Measurements from ENCODE around the gene SLC9A9.
"Not testable (repeated sequence)": the region's sequence is repeated elsewhere in the genome, so short reads cannot be mapped to it uniquely, and the experiment has no call there.

SLC9A9 gene

GRCh38 chr3:143551761-143552160, 296.5 kb downstream of the SLC9A9 start:
- in situ Hi-C loops (cut with HindIII; ENCODE audit: low pct_ligation_motif_present, low pct_unique_long_range_greater_than_20kb, low sequenced_read_pairs), result no loop called here

GRCh38 chr3:143548861-143549497, 299.3 kb downstream of the SLC9A9 start:
- no peak for DNase-seq
- in situ Hi-C loops (cut with HindIII; ENCODE audit: low pct_ligation_motif_present, low pct_unique_long_range_greater_than_20kb, low sequenced_read_pairs), result no loop called here

More at GRCh38 chr3:143551761-143552160, 296.5 kb downstream of the SLC9A9 start:
- no peak for DNase-seq

GRCh38 chr3:143548393-143548792, 299.9 kb downstream of the SLC9A9 start:
- no peak for DNase-seq
- in situ Hi-C loops (cut with HindIII; ENCODE audit: low pct_ligation_motif_present, low pct_unique_long_range_greater_than_20kb, low sequenced_read_pairs), result no loop called here

- in situ Hi-C loops (cut with HindIII; ENCODE audit: low pct_ligation_motif_present, low pct_unique_long_range_greater_than_20kb, low sequenced_read_pairs), result no loop called here
- no peak for DNase-seq
Observed at GRCh38 chr3:143538577-143538981, 309.7 kb downstream of the SLC9A9 start.

- in situ Hi-C loops (cut with HindIII; ENCODE audit: low pct_ligation_motif_present, low pct_unique_long_range_greater_than_20kb, low sequenced_read_pairs), result no loop called here
- DNase-seq, result no peak
Observed at GRCh38 chr3:143538061-143538460, 310.2 kb downstream of the SLC9A9 start.

GRCh38 chr3:143536817-143537535, 311.3 kb downstream of the SLC9A9 start:
- in situ Hi-C loops (cut with HindIII; ENCODE audit: low pct_ligation_motif_present, low pct_unique_long_range_greater_than_20kb, low sequenced_read_pairs), result no loop called here
- no peak for DNase-seq

GRCh38 chr3:143535994-143536784, 312.1 kb downstream of the SLC9A9 start:
- in situ Hi-C loops (cut with HindIII; ENCODE audit: low pct_ligation_motif_present, low pct_unique_long_range_greater_than_20kb, low sequenced_read_pairs), result no loop called here
- DNase-seq, result no peak

GRCh38 chr3:143533391-143533790, 314.9 kb downstream of the SLC9A9 start:
- in situ Hi-C loops (cut with HindIII; ENCODE audit: low pct_ligation_motif_present, low pct_unique_long_range_greater_than_20kb, low sequenced_read_pairs), result no loop called here
- DNase-seq, result no peak

- no peak for DNase-seq
- in situ Hi-C loops (cut with HindIII; ENCODE audit: low pct_ligation_motif_present, low pct_unique_long_range_greater_than_20kb, low sequenced_read_pairs), result no loop called here
Observed at GRCh38 chr3:143532091-143532490, 316.2 kb downstream of the SLC9A9 start.

GRCh38 chr3:143531101-143531500, 317.2 kb downstream of the SLC9A9 start:
- DNase-seq, result no peak
- in situ Hi-C loops (cut with HindIII; ENCODE audit: low pct_ligation_motif_present, low pct_unique_long_range_greater_than_20kb, low sequenced_read_pairs), result no loop called here

GRCh38 chr3:143529798-143530197, 318.5 kb downstream of the SLC9A9 start:
- DNase-seq, result no peak

GRCh38 chr3:143529018-143529478, 319.2 kb downstream of the SLC9A9 start:
- DNase-seq, result no peak
- in situ Hi-C loops (cut with HindIII; ENCODE audit: low pct_ligation_motif_present, low pct_unique_long_range_greater_than_20kb, low sequenced_read_pairs), result no loop called here

More at GRCh38 chr3:143529798-143530197, 318.5 kb downstream of the SLC9A9 start:
- in situ Hi-C loops (cut with HindIII; ENCODE audit: low pct_ligation_motif_present, low pct_unique_long_range_greater_than_20kb, low sequenced_read_pairs), result no loop called here

- in situ Hi-C loops (cut with HindIII; ENCODE audit: low pct_ligation_motif_present, low pct_unique_long_range_greater_than_20kb, low sequenced_read_pairs), result no loop called here
- DNase-seq, result no peak
Observed at GRCh38 chr3:143526011-143526545, 322.2 kb downstream of the SLC9A9 start.

GRCh38 chr3:143525408-143525807, 322.9 kb downstream of the SLC9A9 start:
- in situ Hi-C loops (cut with HindIII; ENCODE audit: low pct_ligation_motif_present, low pct_unique_long_range_greater_than_20kb, low sequenced_read_pairs), result no loop called here
- no peak for DNase-seq

- in situ Hi-C loops (cut with HindIII; ENCODE audit: low pct_ligation_motif_present, low pct_unique_long_range_greater_than_20kb, low sequenced_read_pairs), result no loop called here
- DNase-seq, result no peak
Observed at GRCh38 chr3:143521803-143522202, 326.5 kb downstream of the SLC9A9 start.

GRCh38 chr3:143517131-143517530, 331.1 kb downstream of the SLC9A9 start:
- not testable (repeated sequence) for DNase-seq

GRCh38 chr3:143514874-143515273, 333.4 kb downstream of the SLC9A9 start:
- DNase-seq, result no peak
- in situ Hi-C loops (cut with HindIII; ENCODE audit: low pct_ligation_motif_present, low pct_unique_long_range_greater_than_20kb, low sequenced_read_pairs), result no loop called here

More at GRCh38 chr3:143517131-143517530, 331.1 kb downstream of the SLC9A9 start:
- in situ Hi-C loops (cut with HindIII; ENCODE audit: low pct_ligation_motif_present, low pct_unique_long_range_greater_than_20kb, low sequenced_read_pairs), result not testable (repeated sequence)

- no peak for DNase-seq
- in situ Hi-C loops (cut with HindIII; ENCODE audit: low pct_ligation_motif_present, low pct_unique_long_range_greater_than_20kb, low sequenced_read_pairs), result no loop called here
Observed at GRCh38 chr3:143514109-143514508, 334.2 kb downstream of the SLC9A9 start.
